Stimulated activated CD8-positive, alpha-beta memory T cell treated with anti-CD3 and anti-CD28 coated beads, Interleukin-7, amount 100 ng/mL, for 48 hours (primary cell): ENCODE results near the gene TPRN.

Experiments used
- DNase-seq, 2 donors: peaks; one replicate each; pipeline ENCODE4 v3.0.0-alpha.2; 2020; ENCODE audit warnings: low read depth in 1 of 2; ENCODE audit errors: extremely low read depth in 1 of 2

The TPRN gene

GRCh38 chr9:137163365-137163715 lies 37.2 kb downstream of the TPRN start:
- no peak for DNase-seq

- no peak for DNase-seq
Measured at GRCh38 chr9:137162505-137163364, 37.8 kb downstream of the TPRN start.

GRCh38 chr9:137161558-137162486 lies 38.7 kb downstream of the TPRN start:
- no peak for DNase-seq

DNA sequence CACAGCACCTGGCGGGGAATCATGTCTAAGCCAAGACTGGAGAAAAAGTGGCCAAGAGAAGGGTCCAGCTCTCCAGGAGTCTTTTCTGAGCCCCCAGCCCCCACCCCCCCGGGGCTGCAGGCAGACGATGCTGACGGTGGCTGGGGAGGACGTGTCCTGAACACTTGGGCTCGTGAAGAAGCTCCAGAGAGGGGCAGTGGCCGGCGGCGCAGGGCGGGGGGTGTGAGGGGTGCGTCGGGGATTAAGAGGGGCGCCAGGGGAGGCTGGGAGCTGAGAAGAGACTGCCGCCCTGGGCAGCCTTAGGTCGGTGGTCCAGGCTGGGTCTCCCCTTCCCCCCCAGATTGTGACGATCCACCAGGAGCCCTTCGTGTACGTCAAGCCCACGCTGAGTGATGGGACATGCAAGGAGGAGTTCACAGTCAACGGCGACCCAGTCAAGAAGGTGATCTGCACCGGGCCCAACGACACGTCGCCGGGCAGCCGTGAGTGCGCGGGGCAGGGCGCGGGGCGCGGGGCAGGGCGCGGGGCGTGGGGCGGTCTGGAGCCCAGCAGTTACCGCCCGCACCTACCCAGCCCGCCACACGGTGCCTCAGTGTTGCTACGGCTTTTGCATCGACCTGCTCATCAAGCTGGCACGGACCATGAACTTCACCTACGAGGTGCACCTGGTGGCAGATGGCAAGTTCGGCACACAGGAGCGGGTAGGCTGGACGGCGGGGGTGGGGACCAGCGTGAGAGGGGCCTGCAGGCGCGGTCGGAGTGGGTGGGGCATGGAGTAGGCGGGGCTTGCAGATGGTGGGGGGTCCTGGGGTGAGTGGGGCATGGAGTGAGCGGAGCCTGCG lies 39.6 kb downstream of the TPRN start:
- DNase-seq = no peak

GRCh38 chr9:137160054-137160425 lies 40.5 kb downstream of the TPRN start:
- no peak for DNase-seq

DNA sequence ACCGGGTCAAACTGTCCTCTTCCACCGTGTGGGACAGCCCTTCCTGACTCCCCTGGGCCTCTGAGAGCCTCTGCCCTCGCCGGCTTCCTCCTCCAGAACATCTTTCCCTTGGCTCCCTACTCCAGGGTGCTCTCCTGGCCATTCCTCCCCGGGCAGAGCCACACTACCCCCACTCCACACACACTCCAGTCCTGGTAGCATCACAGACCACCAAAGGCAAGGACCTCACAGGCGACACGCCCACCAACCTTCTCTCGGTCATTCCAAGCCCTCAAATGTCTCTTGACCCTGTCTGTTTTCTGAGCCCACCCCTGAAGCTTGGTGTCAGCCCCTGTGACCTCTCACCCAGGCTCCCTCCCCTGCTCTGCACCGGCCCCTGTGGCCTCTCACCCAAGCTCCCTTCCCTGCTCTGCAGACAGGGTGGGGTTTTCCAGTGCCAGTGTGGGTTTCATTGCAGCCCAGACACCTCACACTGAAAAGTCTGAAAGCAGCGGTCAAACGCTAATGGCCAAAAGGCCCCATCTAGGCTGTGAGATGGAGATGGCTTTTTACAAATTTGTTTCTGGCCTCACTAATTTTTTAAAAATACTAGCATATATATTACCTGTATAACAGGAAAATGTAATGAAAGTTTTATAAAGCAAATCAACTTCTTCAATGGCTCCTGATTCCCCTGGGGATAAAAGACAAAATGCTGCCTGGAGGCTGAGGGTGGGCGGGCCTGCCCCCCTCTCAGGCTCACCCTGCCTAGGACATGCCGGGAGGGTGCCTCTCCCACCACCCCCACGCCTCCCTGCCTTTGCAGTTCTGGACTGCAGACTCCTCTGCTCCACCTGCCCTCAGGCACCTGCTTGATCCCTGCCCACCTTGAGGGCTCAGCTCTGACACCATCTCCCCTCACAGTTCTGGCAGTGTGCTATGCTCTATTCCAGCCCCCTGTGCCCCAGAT lies 41.2 kb downstream of the TPRN start:
- no peak for DNase-seq

GRCh38 chr9:137158625-137159024 lies 41.9 kb downstream of the TPRN start:
- DNase-seq = no peak

GRCh38 chr9:137157618-137158415 lies 42.7 kb downstream of the TPRN start:
- no peak for DNase-seq

- DNase-seq = peak; percentile 43 to 51
Measured at GRCh38 chr9:137156567-137157375, 43.8 kb downstream of the TPRN start.

GRCh38 chr9:137152844-137153405 lies 47.6 kb downstream of the TPRN start:
- DNase-seq = no peak

DNA sequence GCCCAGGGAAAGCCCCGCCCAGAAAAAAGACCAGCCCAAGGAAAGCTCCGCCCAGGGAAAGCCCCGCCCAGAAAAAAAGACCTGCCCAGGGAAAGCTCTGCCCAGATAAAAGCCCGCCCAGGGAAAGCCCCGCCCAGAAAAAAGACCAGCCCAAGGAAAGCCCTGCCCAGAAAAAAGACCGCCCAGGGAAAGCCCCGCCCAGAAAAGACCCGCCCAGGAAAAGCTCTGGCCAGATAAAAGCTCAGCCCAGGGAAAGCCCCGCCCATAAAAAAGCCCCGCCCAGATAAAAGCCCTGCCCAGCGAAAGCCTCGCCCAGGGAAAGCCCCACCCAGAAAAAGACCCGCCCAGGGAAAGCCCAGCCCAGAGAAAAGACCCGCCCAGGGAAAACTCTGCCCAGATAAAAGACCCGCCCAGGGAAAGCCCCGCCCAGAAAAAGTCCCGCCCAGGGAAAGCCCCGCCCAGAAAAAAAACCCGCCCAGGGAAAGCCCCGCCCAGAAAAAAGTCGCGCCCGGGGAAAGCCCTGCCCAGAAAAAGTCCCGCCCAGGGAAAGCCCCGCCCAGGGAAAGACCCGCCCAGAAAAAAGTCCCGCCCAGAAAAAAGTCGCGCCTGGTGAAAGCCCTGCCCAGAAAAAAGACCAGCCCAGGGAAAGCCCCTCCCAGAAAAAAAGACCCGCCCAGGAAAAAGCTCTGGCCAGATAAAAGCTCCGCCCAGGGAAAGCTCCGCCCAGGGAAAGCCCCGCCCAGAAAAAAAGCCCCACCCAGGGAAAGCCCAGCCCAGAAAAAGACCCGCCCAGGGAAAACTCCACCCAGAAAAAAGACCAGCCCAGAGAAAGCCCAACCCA lies 49.7 kb downstream of the TPRN start:
- DNase-seq = peak in 1 of 2 donors; percentile 73

GRCh38 chr9:137149942-137150616 lies 50.5 kb downstream of the TPRN start:
- no peak for DNase-seq

- no peak for DNase-seq
Measured at GRCh38 chr9:137149363-137149762, 51.2 kb downstream of the TPRN start.

DNA sequence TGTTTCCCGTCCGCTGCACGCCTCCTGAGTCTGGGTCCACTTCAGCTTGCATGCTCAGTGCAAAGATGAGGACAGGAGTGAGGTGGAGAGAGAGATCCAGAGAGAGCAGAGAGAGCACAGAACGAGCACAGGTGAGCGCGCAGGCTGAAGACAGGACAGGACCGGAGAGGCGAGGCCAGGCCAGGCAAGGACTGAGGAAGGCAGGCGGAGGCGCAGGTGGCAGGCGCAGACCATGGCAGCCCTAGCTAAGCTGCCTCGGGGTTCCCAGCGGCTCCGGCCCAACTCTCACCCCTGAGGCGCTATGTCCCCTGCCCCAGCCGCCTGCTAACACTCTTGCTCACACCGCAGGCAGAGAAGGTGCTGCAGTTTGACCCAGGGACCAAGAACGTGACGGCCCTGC lies 51.9 kb downstream of the TPRN start:
- no peak for DNase-seq

DNA sequence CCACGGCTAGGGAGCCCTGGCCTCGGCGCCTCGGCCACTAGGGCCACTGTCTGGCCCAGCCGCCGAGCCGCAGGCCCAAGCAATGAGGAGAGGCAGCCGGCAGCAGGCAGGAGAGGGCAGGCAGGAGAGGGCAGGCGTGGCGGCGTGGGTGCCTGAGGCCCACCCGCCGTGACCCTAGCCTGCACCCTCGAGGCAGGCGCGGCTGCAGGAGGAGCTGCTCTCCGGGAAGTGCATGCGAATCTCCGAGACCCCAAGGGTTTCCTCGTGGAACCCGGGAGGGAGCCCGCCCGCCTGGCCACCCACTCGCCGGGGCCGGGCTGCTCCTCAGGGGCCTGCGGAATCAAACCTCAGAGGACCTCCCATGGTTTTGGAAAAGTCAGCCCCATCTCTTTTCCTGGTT lies 52.3 kb downstream of the TPRN start:
- no peak for DNase-seq

DNA sequence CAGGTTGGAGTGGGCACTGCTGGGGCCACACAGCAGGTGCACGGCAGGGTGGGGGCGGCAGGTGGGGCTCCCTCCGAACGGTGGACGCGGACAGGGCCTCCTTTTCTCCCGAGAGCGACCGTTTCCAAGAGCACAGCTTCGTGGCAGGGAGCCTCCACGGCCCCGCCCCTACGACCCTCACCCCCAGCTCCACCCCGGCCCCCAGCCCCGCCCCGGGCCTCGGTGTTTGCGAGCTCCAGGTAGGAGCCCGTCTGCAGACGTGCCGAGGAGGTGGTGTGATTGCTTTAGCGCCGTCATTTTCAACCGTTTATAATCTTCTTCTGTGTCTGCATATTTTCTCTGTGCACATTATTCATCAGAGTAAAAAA lies 52.8 kb downstream of the TPRN start:
- no peak for DNase-seq
